ENCODE data around the gene XYLT2. TPM values are rescaled to one million over a fixed set of nuclear protein-coding genes. Genes with fewer than 3 reads are reported as not detected.
"Not testable (repeated sequence)": the region's sequence is repeated elsewhere in the genome, so short reads cannot be mapped to it uniquely, and the experiment has no call there.

XYLT2 gene
- total and polyA plus RNA-seq, 10 donors = 10.0 to 27.3 (median 19.6) TPM

DNA sequence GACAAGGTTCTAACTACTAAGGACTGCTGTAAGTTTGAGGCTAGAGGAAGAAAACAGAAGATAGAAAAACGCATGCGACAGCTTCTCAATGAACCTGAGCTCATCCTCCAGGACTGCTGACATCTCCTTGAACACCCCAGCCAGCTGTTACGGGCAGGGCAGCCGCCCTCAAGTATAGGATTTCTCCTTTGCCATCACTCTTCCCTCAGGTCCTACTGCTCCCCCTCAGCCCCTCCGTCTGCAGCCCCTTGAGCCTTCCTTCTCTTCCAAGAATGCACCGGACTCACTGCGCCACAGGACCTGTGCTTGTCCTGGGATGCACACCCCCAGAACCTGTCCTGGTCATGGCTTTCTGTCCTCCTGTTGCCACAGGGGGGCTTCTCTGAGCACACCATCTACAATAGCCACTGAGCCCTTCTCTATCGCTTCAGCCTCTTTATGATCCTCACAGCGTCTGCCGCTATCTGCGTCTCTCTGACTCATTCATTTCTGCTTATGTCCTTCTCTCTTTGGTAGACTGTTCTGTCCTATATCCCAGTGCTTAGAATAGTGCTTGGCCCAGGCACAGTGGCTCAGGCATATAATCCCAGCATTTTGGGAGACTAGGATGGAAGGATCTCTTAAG lies 15.7 kb upstream of the XYLT2 start:
- no peak for DNase-seq
- intact Hi-C loops (cut with DNase I; ENCODE audit: low total_unique reads) = no loop called here
- TF ChIP-seq, protein P1, sequence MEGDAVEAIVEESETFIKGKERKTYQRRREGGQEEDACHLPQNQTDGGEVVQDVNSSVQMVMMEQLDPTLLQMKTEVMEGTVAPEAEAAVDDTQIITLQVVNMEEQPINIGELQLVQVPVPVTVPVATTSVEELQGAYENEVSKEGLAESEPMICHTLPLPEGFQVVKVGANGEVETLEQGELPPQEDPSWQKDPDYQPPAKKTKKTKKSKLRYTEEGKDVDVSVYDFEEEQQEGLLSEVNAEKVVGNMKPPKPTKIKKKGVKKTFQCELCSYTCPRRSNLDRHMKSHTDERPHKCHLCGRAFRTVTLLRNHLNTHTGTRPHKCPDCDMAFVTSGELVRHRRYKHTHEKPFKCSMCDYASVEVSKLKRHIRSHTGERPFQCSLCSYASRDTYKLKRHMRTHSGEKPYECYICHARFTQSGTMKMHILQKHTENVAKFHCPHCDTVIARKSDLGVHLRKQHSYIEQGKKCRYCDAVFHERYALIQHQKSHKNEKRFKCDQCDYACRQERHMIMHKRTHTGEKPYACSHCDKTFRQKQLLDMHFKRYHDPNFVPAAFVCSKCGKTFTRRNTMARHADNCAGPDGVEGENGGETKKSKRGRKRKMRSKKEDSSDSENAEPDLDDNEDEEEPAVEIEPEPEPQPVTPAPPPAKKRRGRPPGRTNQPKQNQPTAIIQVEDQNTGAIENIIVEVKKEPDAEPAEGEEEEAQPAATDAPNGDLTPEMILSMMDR (IDR thresholded peaks at IDR 0.05 in 8 of 11, conservative IDR thresholded peaks at IDR 0.05 in 3 of 11) = no peak
- TF ChIP-seq POLR2A (IDR thresholded peaks at IDR 0.05) = no peak
- no peak for TF ChIP-seq POLR2AphosphoS5 (IDR thresholded peaks at IDR 0.05)
- peaks cover 0 to 31% (median 0%) of the 10 kb centered on the region in 7 donors for H3K27me3 ChIP-seq (replicated peaks in 1 of 7)
- no peak overlapping the region for H3K27ac ChIP-seq
- no peaks in the 10 kb centered on the region for H3K36me3 ChIP-seq
- WGBS, 5 donors = 87 to 94% (median 92%) methylated on average over 11 of the region's 11 CpGs
- no peaks in the 10 kb centered on the region for H3K9me3 ChIP-seq
- H3K4me1 ChIP-seq = peaks cover 0 to 13% (median 0%) of the 10 kb centered on the region in 6 donors
- no peak overlapping the region for H3K4me3 ChIP-seq

DNA sequence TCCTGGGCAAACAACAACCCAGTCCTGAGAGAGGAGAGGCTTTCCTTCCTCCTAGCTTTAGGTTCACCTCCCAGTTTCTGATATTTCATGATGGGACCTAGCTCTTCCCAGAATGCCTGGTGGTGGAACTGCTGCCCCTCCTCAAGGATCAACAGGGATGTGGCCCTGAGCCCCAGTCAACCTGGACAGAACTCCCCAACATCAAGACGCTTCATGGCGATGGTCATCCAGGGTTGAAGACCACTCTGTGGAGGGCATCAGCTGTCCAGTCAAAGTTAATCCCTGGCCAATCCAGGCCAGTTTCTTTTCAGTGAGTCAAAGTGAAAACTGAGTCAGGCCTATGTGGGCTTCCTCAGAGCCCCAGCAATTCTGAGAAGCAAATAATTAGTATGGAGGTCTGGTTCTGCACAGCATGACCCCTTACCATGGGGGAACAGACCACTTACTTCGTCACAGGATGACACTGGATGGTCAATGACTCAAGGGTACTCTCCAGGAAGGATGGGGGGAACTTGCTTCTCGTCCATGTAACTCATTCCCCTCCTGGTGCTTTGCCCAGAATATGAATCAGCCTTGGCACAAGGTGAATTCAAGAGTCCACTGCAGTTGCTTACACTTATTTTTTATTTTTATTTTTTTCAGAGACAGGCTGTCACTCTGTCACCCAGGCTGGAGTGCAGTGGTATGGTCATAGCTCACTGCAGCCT lies 14.7 kb upstream of the XYLT2 start:
- Histone ChIP-seq H3K36me3 (no peaks in the 10 kb centered on the region), H3K4me3 (no peak overlapping the region), H3K27me3 (replicated peaks in 1 of 7) (peaks cover 0 to 32% (median 0%) of the 10 kb centered on the region in 7 donors), H3K9me3 (no peaks in the 10 kb centered on the region), H3K4me1 (peaks cover 0 to 13% (median 0%) of the 10 kb centered on the region in 6 donors), H3K27ac (no peak overlapping the region)
- intact Hi-C loops (cut with DNase I; ENCODE audit: low total_unique reads) = no loop called here
- no peak for TF ChIP-seq POLR2A (IDR thresholded peaks at IDR 0.05)
- TF ChIP-seq, protein P1 (IDR thresholded peaks at IDR 0.05 in 8 of 11, conservative IDR thresholded peaks at IDR 0.05 in 3 of 11) = no peak
- no peak for TF ChIP-seq POLR2AphosphoS5 (IDR thresholded peaks at IDR 0.05)
- 50 to 78% (median 71%) methylated on average over 4 of the region's 4 CpGs for WGBS, 5 donors
- no peak for DNase-seq

DNA sequence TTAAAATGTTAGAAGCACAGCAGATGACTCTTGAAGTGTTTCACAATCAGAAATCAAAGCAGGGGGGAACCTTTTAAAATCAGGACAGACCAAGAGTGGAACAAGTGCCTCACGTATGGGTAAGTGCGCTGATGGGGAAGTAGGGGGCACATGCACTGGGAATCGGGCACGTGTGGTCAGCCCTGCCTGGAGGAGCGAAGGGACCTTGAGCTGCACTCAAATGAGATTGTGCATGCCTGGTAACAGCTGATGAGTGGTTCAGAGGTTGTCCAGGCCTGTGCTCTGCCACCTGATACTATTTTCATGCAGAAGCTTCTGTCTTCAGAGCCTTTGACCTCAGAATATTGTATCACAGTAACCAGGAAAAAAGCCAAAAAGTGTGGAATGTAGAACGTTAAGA lies 13.7 kb upstream of the XYLT2 start:
- Histone ChIP-seq H3K36me3 (no peaks in the 10 kb centered on the region), H3K27ac (no peak overlapping the region), H3K4me3 (no peak overlapping the region), H3K27me3 (replicated peaks in 1 of 7) (peaks cover 0 to 32% (median 0%) of the 10 kb centered on the region in 7 donors), H3K9me3 (no peaks in the 10 kb centered on the region), H3K4me1 (peaks cover 0 to 13% (median 0%) of the 10 kb centered on the region in 6 donors)
- TF ChIP-seq, protein P1 (IDR thresholded peaks at IDR 0.05 in 8 of 11, conservative IDR thresholded peaks at IDR 0.05 in 3 of 11) = no peak
- TF ChIP-seq POLR2A (IDR thresholded peaks at IDR 0.05) = no peak
- TF ChIP-seq POLR2AphosphoS5 (IDR thresholded peaks at IDR 0.05) = no peak
- whole genome bisulfite sequencing, 5 donors = 43 to 81% (median 56%) methylated on average over 6 of the region's 6 CpGs
- intact Hi-C loops (cut with DNase I; ENCODE audit: low total_unique reads) = no loop called here
- DNase-seq = no peak

DNA sequence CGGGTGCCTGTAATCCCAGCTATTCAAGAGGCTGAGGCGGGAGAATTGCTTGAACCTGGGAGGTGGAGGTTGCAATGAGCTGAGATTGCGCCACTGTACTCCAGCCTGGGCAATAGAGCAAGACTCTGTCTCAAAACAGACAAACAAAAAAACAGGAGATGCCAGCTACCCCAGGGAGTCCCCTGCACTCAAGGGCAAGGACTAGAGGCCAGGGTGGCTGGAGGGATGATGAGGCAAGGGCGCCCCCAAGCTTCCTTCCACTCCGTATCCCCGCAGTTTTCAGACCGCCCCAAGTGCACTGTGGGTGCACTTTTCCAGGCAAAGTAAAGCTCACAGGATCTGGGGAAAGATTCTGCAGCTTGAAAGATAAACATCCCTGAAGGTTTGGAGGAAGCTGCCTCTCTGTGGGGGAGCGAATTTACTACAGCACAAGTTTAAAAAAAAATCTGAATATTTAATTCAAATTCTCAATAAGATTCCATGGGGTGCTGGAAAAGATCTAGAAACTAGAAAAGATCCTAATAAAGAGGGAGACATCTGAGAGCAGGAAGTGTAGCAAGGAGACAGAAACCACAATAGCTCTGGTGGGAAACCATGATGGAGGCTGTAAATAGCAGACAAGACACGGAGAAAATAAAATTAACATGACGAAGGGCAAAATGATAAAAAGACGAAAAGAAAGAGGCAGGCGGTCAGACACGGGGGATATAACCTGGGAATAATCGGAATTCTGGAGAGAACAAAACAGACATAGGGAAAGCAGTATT lies 12.5 kb upstream of the XYLT2 start:
- H3K4me3 ChIP-seq; intact Hi-C loops (cut with DNase I; ENCODE audit: low total_unique reads); H3K9me3 ChIP-seq; H3K27ac ChIP-seq; DNase-seq; H3K36me3 ChIP-seq: not testable (repeated sequence)
- Histone ChIP-seq H3K4me1 (peaks cover 0 to 13% (median 0%) of the 10 kb centered on the region in 6 donors), H3K27me3 (replicated peaks in 1 of 7) (peaks cover 0 to 32% (median 0%) of the 10 kb centered on the region in 7 donors)
- WGBS, 5 donors = 42 to 47% (median 46%) methylated on average over 14 of the region's 14 CpGs

Data from spleen (tissue), 11 donors.